ENCODE results near the gene ASB1.

ASB1 gene

DNA sequence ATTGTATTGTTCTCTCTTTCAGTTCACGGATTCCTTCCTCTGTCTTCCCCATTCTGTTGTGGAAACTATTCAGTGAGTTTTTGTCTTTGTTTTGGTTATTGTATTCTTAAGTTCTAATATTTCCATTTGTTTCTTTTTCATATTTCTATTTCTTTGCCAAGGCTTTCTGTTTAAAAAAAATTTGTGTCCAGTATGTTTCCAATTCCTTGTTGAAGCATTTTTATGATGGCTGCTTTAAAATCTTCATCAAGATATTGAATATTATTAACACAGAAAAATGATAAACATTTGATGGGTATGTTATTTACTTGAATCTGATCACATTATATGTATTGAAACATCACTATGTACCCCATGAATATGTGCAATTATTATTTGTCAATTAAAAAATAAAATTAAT lies 42.4 kb downstream of the ASB1 start:
- Histone ChIP-seq H3K4me3 (no peak overlapping the region), H3K9ac (ENCODE audit: insufficient read length) (no peak overlapping the region), H3K27ac (no peak overlapping the region), H3K36me3 (ENCODE audit: insufficient read depth, low read length) (no peaks in the 10 kb centered on the region), H3K9me3 (ENCODE audit: low read depth, low read length) (peaks cover 6% of the 10 kb centered on the region)
- DNase-seq (ENCODE audit: low read depth, low spot score): no peak
- TF ChIP-seq POLR2AphosphoS5 (IDR thresholded peaks at IDR 0.05; ENCODE audit: borderline replicate concordance, low read depth, low read length) (no peak), EZH2 (IDR thresholded peaks at IDR 0.05) (no peak), FOXP2 (optimal IDR thresholded peaks at IDR 0.05; ENCODE audit: control extremely low read depth, extremely low read length, insufficient read depth) (no peak)

DNA sequence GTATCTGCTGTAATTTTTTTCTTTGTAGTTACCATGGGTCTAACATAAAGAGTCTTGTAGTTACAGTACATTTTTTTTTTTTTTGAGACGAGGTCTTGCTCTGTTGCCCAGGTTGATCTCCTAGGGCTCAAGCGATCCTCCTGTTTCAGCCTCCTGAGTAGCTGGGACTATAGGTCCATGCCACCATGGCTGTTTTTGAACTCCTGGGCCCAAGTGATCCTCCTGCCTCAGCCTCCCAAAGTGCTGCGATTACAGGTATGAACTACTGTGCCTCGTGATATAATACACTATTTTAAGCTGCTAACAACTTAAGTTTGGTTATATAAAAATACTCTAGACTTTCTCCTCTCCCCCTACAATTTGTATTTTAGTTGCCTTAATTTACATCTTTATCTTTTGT lies 46.3 kb downstream of the ASB1 start:
- H3K27ac ChIP-seq: no peak overlapping the region
- TF ChIP-seq EZH2 (IDR thresholded peaks at IDR 0.05) (no peak), POLR2AphosphoS5 (IDR thresholded peaks at IDR 0.05; ENCODE audit: borderline replicate concordance, low read depth, low read length) (no peak), FOXP2 (optimal IDR thresholded peaks at IDR 0.05; ENCODE audit: control extremely low read depth, extremely low read length, insufficient read depth) (no peak)
- no peak for DNase-seq (ENCODE audit: low read depth, low spot score)
- peaks cover 6% of the 10 kb centered on the region for H3K9me3 ChIP-seq (ENCODE audit: low read depth, low read length)
- no peak overlapping the region for H3K9ac ChIP-seq (ENCODE audit: insufficient read length)
- no peak overlapping the region for H3K4me3 ChIP-seq
- no peaks in the 10 kb centered on the region for H3K36me3 ChIP-seq (ENCODE audit: insufficient read depth, low read length)

DNA sequence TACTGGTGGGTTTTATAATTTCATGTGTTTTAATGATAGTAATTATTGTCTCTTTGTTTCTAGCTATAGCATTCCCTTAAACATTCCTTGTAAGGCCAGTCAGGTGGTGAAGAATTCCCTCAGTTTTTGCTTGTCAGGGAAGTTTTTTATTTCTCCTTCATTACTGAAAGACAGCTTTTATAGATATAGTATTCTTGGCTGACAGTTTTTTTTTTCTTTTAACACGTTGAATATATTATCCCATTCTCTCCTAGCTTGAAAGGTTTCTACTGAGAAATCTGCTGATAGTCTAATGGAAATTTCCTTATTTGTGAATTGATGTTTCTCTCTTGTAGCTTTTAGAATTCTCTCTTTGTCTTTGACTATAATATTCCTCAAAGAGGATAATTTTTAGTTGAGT lies 46.8 kb downstream of the ASB1 start:
- DNase-seq (ENCODE audit: low read depth, low spot score): no peak
- no peak overlapping the region for H3K27ac ChIP-seq
- H3K36me3 ChIP-seq (ENCODE audit: insufficient read depth, low read length): no peaks in the 10 kb centered on the region
- H3K9me3 ChIP-seq (ENCODE audit: low read depth, low read length): peaks cover 6% of the 10 kb centered on the region
- TF ChIP-seq EZH2 (IDR thresholded peaks at IDR 0.05): no peak
- no peak for TF ChIP-seq FOXP2 (optimal IDR thresholded peaks at IDR 0.05; ENCODE audit: control extremely low read depth, extremely low read length, insufficient read depth)
- no peak for TF ChIP-seq POLR2AphosphoS5 (IDR thresholded peaks at IDR 0.05; ENCODE audit: borderline replicate concordance, low read depth, low read length)
- H3K9ac ChIP-seq (ENCODE audit: insufficient read length): no peak overlapping the region
- H3K4me3 ChIP-seq: no peak overlapping the region

DNA sequence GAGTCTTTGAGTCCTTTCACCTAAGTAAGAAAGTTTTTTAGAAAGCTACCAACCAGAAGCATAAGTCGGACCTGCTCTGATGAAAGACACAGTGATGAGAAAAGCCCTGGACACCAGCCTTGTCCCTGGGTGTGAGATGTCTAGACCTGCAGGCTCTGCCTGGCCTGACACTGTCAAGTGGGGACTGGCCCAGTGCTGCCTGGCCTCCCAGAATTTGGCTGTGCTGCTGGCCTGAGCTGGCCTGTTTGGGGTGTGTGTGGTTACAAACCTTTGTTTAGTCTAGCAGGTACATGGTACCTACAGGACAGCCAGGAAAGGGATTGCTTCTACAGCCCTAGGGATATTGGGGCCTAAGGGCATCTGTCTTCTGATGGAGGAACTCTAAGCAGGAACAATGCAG lies 48.3 kb downstream of the ASB1 start:
- no peak for DNase-seq (ENCODE audit: low read depth, low spot score)
- Histone ChIP-seq H3K9ac (ENCODE audit: insufficient read length) (no peak overlapping the region), H3K9me3 (ENCODE audit: low read depth, low read length) (peaks cover 6% of the 10 kb centered on the region), H3K4me3 (no peak overlapping the region), H3K36me3 (ENCODE audit: insufficient read depth, low read length) (no peaks in the 10 kb centered on the region), H3K27ac (no peak overlapping the region)
- TF ChIP-seq FOXP2 (optimal IDR thresholded peaks at IDR 0.05; ENCODE audit: control extremely low read depth, extremely low read length, insufficient read depth) (no peak), POLR2AphosphoS5 (IDR thresholded peaks at IDR 0.05; ENCODE audit: borderline replicate concordance, low read depth, low read length) (no peak), EZH2 (IDR thresholded peaks at IDR 0.05) (no peak)

GRCh38 chr2:238475566-238475965 lies 48.8 kb downstream of the ASB1 start:
- TF ChIP-seq FOXP2 (optimal IDR thresholded peaks at IDR 0.05; ENCODE audit: control extremely low read depth, extremely low read length, insufficient read depth) (no peak), POLR2AphosphoS5 (IDR thresholded peaks at IDR 0.05; ENCODE audit: borderline replicate concordance, low read depth, low read length) (no peak), EZH2 (IDR thresholded peaks at IDR 0.05) (no peak)
- no peak overlapping the region for H3K9ac ChIP-seq (ENCODE audit: insufficient read length)
- no peak overlapping the region for H3K27ac ChIP-seq
- peaks cover 6% of the 10 kb centered on the region for H3K9me3 ChIP-seq (ENCODE audit: low read depth, low read length)
- no peak overlapping the region for H3K4me3 ChIP-seq
- H3K36me3 ChIP-seq (ENCODE audit: insufficient read depth, low read length): no peaks in the 10 kb centered on the region
- DNase-seq (ENCODE audit: low read depth, low spot score): no peak

DNA sequence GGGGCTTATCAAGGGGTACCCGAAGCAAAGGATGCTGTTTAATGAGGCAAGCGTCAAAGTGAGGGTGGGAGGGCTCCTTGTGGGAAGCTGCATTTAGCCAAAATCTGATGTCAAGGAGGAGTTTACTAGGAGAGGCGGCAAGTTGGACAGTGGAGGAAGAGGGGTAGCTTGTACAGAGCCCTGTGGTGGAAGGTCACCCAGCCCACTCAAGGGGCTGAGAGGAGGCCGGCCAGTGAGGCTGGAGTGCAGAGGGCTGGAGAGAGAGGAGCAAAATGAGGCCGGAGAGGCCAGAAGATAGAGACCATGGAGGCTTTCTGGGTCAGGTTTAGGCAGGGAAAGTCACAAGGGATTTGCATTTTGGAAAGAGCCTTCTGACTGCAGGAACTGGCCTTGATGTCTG lies 49.5 kb downstream of the ASB1 start:
- H3K36me3 ChIP-seq (ENCODE audit: insufficient read depth, low read length): no peaks in the 10 kb centered on the region
- H3K9ac ChIP-seq (ENCODE audit: insufficient read length): no peak overlapping the region
- H3K9me3 ChIP-seq (ENCODE audit: low read depth, low read length): peaks cover 6% of the 10 kb centered on the region
- no peak for DNase-seq (ENCODE audit: low read depth, low spot score)
- H3K27ac ChIP-seq: no peak overlapping the region
- TF ChIP-seq EZH2 (IDR thresholded peaks at IDR 0.05) (no peak), FOXP2 (optimal IDR thresholded peaks at IDR 0.05; ENCODE audit: control extremely low read depth, extremely low read length, insufficient read depth) (no peak)
- no peak overlapping the region for H3K4me3 ChIP-seq

- no peak overlapping the region for H3K27ac ChIP-seq
- no peak for DNase-seq (ENCODE audit: low read depth, low spot score)
- H3K36me3 ChIP-seq (ENCODE audit: insufficient read depth, low read length): no peaks in the 10 kb centered on the region
- H3K4me3 ChIP-seq: no peak overlapping the region
- no peak overlapping the region for H3K9ac ChIP-seq (ENCODE audit: insufficient read length)
- TF ChIP-seq EZH2 (IDR thresholded peaks at IDR 0.05) (no peak), POLR2AphosphoS5 (IDR thresholded peaks at IDR 0.05; ENCODE audit: borderline replicate concordance, low read depth, low read length) (no peak), FOXP2 (optimal IDR thresholded peaks at IDR 0.05; ENCODE audit: control extremely low read depth, extremely low read length, insufficient read depth) (no peak)
- peaks cover 6% of the 10 kb centered on the region for H3K9me3 ChIP-seq (ENCODE audit: low read depth, low read length)
Observed at GRCh38 chr2:238478216-238478615, 51.5 kb downstream of the ASB1 start.

DNA sequence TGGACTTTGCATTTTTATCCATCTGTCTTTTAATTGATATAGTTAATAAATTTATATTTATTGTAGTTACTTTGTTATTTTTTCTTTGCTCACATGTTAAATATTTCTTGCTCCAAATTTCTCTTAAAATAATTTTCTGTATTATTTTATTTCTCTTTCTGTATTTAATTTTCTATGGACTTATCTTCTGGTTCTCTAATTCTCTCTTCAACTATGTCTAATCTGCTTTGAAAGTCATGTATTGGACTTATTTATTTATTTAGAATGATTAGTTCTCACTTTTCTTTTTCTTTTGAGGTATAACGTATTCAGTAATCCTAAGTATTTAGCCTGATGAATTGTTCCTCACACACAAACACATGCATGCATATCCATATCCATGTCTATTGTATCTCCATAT lies 53.1 kb downstream of the ASB1 start:
- H3K9ac ChIP-seq (ENCODE audit: insufficient read length): no peak overlapping the region
- H3K27ac ChIP-seq: no peak overlapping the region
- no peaks in the 10 kb centered on the region for H3K36me3 ChIP-seq (ENCODE audit: insufficient read depth, low read length)
- no peak for TF ChIP-seq FOXP2 (optimal IDR thresholded peaks at IDR 0.05; ENCODE audit: control extremely low read depth, extremely low read length, insufficient read depth)
- H3K9me3 ChIP-seq (ENCODE audit: low read depth, low read length): no peaks in the 10 kb centered on the region
- no peak for DNase-seq (ENCODE audit: low read depth, low spot score)
- no peak overlapping the region for H3K4me3 ChIP-seq

DNA sequence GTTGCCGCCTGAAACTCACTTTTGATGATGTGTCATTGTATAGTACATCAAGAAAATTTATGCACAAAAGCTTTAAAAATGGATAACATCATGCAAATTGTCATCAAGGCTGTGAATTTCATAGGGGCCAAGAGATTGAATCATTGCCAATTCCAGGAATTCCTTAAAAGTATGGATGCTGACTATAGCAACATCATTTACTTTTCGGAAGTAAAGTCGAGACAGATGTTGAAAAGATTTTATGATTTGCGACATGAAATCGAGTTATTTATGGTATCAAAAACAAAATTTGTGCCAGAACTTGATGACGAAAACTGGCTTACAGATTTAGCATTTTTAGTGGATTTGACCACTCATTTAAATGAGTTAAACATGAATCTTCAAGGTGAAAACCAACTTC lies 56.3 kb downstream of the ASB1 start:
- TF ChIP-seq FOXP2 (optimal IDR thresholded peaks at IDR 0.05; ENCODE audit: control extremely low read depth, extremely low read length, insufficient read depth) (no peak), EZH2 (IDR thresholded peaks at IDR 0.05) (no peak)
- H3K9ac ChIP-seq (ENCODE audit: insufficient read length): no peak overlapping the region

More for the DNA sequence above, 56.3 kb downstream of the ASB1 start:
- no peaks in the 10 kb centered on the region for H3K9me3 ChIP-seq (ENCODE audit: low read depth, low read length)
- H3K36me3 ChIP-seq (ENCODE audit: insufficient read depth, low read length): no peaks in the 10 kb centered on the region
- no peak overlapping the region for H3K4me3 ChIP-seq
- no peak overlapping the region for H3K27ac ChIP-seq
- no peak for DNase-seq (ENCODE audit: low read depth, low spot score)
